CMK (cell line): Measurements from ENCODE around the gene IHH.
A peak's percentile ranks its signal among the peaks of the same experiment; 100 is the strongest.

Source experiments
- DNase-seq: peaks from one replicate; pipeline ENCODE4 v3.0.0-alpha.2; 2010; ENCODE audit warnings: low read depth

Gene IHH

GRCh38 chr2:219037783-219038499 is 22.8 kb downstream of the IHH start:
- DNase-seq = no peak

- no peak for DNase-seq
Observed at GRCh38 chr2:219035942-219036341, 24.8 kb downstream of the IHH start.

- DNase-seq = no peak
Observed at GRCh38 chr2:219034823-219035222, 25.9 kb downstream of the IHH start.

- no peak for DNase-seq
Observed at GRCh38 chr2:219032051-219032745, 28.5 kb downstream of the IHH start.

GRCh38 chr2:219031005-219031738 is 29.5 kb downstream of the IHH start:
- no peak for DNase-seq

- no peak for DNase-seq
Observed at GRCh38 chr2:219030177-219030940, 30.4 kb downstream of the IHH start.

- peak; percentile 57 for DNase-seq
Observed at GRCh38 chr2:219029829-219030165, 30.9 kb downstream of the IHH start.

- no peak for DNase-seq
Observed at GRCh38 chr2:219028996-219029828, 31.5 kb downstream of the IHH start.

GRCh38 chr2:219028141-219028540 is 32.6 kb downstream of the IHH start:
- no peak for DNase-seq

- DNase-seq = no peak
Observed at GRCh38 chr2:219027511-219028055, 33.1 kb downstream of the IHH start.

- no peak for DNase-seq
Observed at GRCh38 chr2:219026946-219027345, 33.8 kb downstream of the IHH start.

- no peak for DNase-seq
Observed at GRCh38 chr2:219025637-219026585, 34.8 kb downstream of the IHH start.

- DNase-seq = no peak
Observed at GRCh38 chr2:219024059-219024458, 36.7 kb downstream of the IHH start.

GRCh38 chr2:219023045-219023605 is 37.6 kb downstream of the IHH start:
- no peak for DNase-seq

- no peak for DNase-seq
Observed at GRCh38 chr2:219022616-219023015, 38.1 kb downstream of the IHH start.

GRCh38 chr2:219022041-219022440 is 38.7 kb downstream of the IHH start:
- no peak for DNase-seq

- no peak for DNase-seq
Observed at GRCh38 chr2:219021591-219021990, 39.1 kb downstream of the IHH start.

- DNase-seq = no peak
Observed at GRCh38 chr2:219020604-219021365, 39.9 kb downstream of the IHH start.

- no peak for DNase-seq
Observed at GRCh38 chr2:219019436-219019835, 41.3 kb downstream of the IHH start.
